HUES64 (cell line): ENCODE measurements around the gene MMP23B.
A peak's percentile ranks its signal among the peaks of the same experiment; 100 is the strongest.
"Not testable (repeated sequence)": the region's sequence is repeated elsewhere in the genome, so short reads cannot be mapped to it uniquely, and the experiment has no call there.

Experiments
- H3K27ac ChIP-seq: 2 replicates; pipeline ENCODE4 v1.7.0; 2013; ENCODE audit warnings: low read depth, low read length, inconsistent platforms
- H3K27me3 ChIP-seq: 2 replicates; pipeline ENCODE4 v1.6.1; 2013; ENCODE audit warnings: mild to moderate bottlenecking, low read length; ENCODE audit not compliant: insufficient read depth
- H3K36me3 ChIP-seq: 2 replicates; pipeline ENCODE4 v1.6.1; 2013; ENCODE audit warnings: mild to moderate bottlenecking, low read length; ENCODE audit not compliant: insufficient read depth
- H3K4me1 ChIP-seq: 2 replicates; pipeline ENCODE4 v1.6.1; 2013; ENCODE audit warnings: mild to moderate bottlenecking, low read length, moderate library complexity; ENCODE audit not compliant: insufficient read depth
- H3K4me3 ChIP-seq: 2 replicates; pipeline ENCODE4 v1.5.1; 2013; ENCODE audit warnings: mild to moderate bottlenecking, low read length, moderate library complexity
- H3K9ac ChIP-seq: 2 replicates; pipeline ENCODE4 v1.6.1; 2013; ENCODE audit warnings: mild to moderate bottlenecking, low read depth, low read length
- H3K9me3 ChIP-seq: 2 replicates; pipeline ENCODE4 v1.6.1; 2013; ENCODE audit warnings: low read depth, low read length; ENCODE audit not compliant: insufficient read depth
- WGBS: fragments of 150-250, 120-280 bp; methylation state at CpG from one replicate; pipeline ENCODE4 v1.1.7; 2013; ENCODE audit warnings: missing lambda C conversion rate; 5-methylcytosine and 5-hydroxymethylcytosine counted together

Gene MMP23B

DNA sequence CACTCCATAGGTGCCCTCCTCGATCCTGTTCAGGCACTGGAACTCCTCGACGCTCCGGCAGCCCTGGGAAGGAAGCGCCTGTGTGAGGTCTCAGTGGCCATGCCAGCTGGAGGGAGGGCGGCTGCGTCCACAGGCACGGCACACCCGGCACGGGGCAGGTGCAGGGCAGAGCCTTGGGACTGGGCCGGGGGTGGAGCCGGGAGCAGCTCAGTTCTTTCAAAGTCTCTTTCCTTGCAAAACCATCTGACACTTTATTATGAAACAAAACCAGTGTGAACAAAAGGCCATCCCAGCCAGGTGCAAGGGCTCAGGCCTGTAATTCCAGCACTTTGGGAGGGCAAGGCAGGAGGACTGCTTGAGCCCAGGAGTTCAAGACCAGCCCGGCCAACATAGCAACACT is 6.6 kb downstream of the MMP23B start:
- WGBS, result 90% methylated on average over 8 of the region's 13 CpGs

DNA sequence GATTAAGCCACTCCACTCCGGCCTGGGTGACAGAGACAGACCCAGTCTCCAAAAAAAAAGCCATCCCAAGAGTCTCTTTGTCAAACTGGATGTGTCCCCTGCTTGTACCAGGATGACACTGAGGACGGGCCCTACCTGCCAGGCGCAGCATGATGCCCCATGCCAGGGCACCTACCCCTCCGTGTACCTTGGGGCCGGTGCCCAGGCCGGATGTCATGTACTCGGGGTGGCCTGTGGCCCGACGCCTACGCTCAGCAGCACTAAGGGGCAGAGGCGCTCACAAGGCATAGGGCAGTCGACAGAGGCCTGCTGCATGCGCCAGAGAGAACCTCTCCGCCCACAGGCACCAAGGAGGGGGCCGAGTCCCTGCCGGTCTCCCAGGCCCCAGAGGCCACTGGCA is 7.4 kb downstream of the MMP23B start:
- not testable (repeated sequence) for H3K9me3 ChIP-seq, H3K4me1 ChIP-seq, H3K27me3 ChIP-seq, H3K4me3 ChIP-seq, H3K9ac ChIP-seq, H3K27ac ChIP-seq
- WGBS, result 97% methylated on average over 16 of the region's 16 CpGs
- peaks cover 14% of the 10 kb centered on the region for H3K36me3 ChIP-seq

More for the DNA sequence above, 6.6 kb downstream of the MMP23B start:
- peaks cover 14% of the 10 kb centered on the region for H3K36me3 ChIP-seq
- not testable (repeated sequence) for H3K9ac ChIP-seq, H3K9me3 ChIP-seq, H3K27ac ChIP-seq, H3K4me3 ChIP-seq, H3K4me1 ChIP-seq, H3K27me3 ChIP-seq

DNA sequence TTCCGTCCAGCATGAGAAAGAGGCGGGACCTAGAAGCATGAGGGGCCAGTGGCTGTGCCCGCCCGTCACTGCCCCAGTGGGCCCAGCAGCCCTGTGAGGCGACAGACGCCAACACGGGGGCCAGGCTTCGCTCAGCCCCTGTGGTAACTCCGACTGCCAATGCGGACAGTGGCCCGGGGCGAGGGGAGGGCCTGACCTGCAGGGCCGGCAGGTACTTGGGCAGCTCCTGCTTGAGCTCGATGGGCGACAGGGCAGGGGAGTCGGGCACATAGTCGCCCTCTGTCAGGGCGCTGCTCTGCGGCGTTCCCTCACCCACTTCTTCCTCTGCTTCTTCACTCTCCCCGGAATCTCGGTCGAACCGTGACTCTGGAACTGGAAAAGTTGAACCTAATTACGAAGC is 8.1 kb downstream of the MMP23B start:
- H3K4me1 ChIP-seq, H3K27me3 ChIP-seq, H3K27ac ChIP-seq, H3K4me3 ChIP-seq, H3K9ac ChIP-seq, H3K9me3 ChIP-seq: not testable (repeated sequence)
- WGBS, result 93% methylated on average over 15 of the region's 25 CpGs
- H3K36me3 ChIP-seq, result peaks cover 14% of the 10 kb centered on the region

DNA sequence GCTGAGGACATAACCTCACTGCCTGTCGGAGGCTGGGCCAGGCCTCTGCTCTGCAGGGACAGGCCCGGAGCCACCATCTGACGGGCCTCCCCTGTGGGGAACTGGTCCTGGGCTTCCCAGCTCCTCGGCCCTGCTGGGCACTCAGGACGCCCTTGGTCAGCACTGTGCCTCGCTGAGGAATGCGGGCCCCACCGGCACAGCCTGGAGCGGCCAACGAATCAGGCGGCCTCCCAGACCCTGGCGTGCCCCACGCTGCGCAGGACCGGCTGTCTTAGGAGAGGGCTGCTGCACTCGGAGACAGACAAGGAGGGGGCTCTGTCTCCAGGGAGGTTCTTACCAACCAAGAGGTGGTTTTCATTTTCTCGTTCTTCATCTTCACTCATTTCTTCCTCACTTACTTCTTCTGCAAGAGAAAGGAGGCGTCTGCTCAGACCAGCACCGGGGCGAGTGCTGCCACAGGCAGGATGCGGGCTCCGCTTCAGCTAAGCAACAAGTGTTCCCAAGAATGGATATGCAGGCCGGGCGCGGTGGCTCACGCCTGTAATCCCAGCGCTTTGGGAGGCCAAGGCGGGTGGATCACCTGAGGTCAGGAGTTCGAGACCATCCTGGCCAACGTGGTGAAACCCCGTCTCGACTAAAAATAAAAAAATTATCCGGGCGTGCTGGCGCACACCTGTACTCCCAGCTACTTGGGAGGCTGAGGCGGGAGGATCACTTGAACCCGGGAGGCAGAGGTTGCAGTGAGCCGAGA is 8.9 kb downstream of the MMP23B start:
- not testable (repeated sequence) for H3K27ac ChIP-seq, H3K27me3 ChIP-seq, H3K4me1 ChIP-seq, H3K9ac ChIP-seq, H3K4me3 ChIP-seq, H3K9me3 ChIP-seq
- 97% methylated on average over 25 of the region's 38 CpGs for WGBS
- H3K36me3 ChIP-seq, result peaks cover 14% of the 10 kb centered on the region

DNA sequence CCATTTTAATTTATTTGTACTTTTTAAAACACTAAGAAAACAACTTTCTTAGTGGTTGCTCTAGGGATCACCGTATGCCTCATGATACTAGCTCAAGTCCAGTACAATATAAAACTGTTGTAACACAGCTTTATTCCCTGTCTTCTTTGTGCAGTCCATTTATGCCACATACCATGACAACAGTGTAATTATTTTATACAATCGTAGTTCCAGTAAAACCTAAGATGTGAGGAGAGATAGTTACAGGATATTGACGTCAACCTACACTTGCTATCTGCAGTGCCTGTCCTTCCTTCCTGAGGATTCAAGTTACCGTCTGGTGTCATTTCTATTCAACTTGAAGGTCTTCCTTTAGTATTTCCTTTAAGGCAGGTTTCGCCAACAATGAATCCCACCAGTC is 14.4 kb downstream of the MMP23B start:
- H3K27ac ChIP-seq, H3K9me3 ChIP-seq, H3K9ac ChIP-seq, H3K4me3 ChIP-seq, H3K4me1 ChIP-seq, H3K27me3 ChIP-seq: not testable (repeated sequence)
- 85% methylated on average over 4 of the region's 5 CpGs for WGBS
- peaks cover 43% of the 10 kb centered on the region for H3K36me3 ChIP-seq

DNA sequence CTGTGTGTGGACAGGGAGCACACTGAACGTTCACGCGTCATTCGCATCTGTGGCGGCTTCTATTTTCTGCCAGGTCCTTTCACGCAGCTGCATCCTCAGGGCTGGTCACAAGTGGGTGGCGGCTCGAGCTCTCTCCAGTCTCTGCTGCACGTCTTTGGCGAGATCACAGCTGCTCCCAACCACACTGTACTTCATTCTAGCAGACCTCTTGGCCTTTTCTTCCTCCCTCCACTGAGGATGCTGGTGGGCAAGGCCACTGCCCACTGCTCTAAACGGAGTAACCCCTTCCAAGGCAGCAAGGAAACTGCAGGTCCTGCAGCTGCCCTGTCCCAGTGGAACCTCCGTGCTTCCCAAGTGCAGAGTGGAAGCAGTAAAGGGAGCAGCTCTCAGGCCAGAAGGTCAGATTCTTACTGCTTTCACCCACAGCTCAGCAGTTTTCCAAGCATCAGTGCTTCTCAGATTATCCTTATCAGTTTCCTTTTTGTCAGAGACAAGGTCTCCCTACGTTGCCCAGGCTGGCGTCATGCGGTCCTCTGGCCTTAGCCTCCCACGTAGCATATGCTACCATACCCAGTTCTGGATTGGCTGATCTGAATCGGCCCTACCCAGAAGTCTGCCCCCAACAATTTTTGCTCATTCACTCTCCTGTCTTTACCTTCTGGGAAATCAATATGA is 15.7 kb downstream of the MMP23B start:
- H3K9ac ChIP-seq, H3K9me3 ChIP-seq, H3K27ac ChIP-seq, H3K4me3 ChIP-seq, H3K4me1 ChIP-seq, H3K27me3 ChIP-seq: not testable (repeated sequence)
- peaks cover 57% of the 10 kb centered on the region for H3K36me3 ChIP-seq
- WGBS, result 94% methylated on average over 17 of the region's 17 CpGs

DNA sequence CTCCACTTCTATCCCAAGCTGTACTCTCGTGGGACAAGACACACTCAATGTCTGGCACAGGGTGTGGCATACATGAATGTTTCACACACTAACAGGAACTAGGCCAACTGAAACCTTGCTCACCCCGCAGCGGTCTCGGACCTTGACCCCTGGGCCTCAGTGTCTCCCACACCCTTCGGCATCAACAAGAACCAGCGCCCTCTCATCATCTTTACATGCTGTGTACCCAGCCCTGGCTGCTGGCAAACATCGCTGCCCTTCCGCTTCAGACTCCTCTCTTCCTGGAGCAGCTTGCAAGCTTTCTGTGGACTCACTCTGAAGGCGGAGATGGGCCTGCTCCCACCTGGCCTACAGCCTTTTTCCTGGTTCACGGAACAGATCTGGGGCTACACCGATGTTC is 16.3 kb downstream of the MMP23B start:
- not testable (repeated sequence) for H3K27me3 ChIP-seq, H3K9ac ChIP-seq, H3K27ac ChIP-seq, H3K9me3 ChIP-seq, H3K4me3 ChIP-seq, H3K4me1 ChIP-seq
- 95% methylated on average over 11 of the region's 11 CpGs for WGBS
- peaks cover 61% of the 10 kb centered on the region for H3K36me3 ChIP-seq

DNA sequence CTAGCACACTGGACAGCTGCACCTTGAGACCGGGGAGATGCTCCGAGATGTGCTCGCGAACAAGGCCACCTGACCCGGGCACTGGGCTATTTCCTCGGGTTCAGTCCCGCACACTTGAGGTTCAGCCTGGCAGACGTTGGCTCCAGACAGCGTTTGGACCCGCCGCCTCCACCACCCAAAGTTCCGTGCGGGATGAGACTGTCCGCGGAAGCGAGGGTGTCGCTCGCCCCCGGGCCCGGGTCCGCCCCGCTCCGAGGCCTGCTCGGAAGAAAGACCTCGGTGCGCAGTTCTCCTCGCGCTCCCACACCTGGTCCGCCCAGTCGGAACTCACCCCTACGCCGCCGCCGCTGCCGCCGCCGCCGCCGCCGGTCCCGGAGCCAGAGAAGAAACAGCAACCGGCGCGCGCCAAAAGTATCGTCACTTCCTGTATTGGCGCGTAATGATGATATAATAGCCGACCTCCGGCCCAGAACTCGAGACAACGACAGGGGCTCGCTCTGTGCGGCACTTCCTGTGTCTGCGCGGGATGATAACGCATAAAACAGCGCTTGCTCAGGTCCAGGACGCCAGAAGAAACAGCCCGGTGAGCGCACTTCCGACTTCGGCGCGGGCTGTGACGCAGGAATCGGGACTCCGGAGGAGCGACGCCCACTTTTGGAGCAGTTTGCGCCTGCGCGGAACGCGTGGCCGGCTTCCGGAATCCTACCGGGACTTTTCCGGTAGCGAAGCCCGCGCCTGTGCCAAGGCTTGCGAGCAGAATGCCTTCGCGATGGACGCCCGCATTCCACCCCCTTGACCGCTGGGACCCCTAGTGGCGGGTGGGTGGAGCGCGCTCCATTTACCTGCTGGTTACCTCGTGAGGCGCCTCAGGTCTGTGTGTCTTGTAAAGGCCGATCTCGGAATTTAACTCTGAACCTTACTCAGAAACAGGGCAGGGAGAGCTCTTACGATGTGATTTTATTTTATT is 26.9 kb downstream of the MMP23B start, which contains the start of gene CDK11B:
TSS of gene CDK11B (minus strand) at position 422 of the 967 bp plus-strand sequence. CDS start 1,519 bp downstream, outside the sequence.
- Histone ChIP-seq H3K27ac (peak within 1 kb of the TSS; percentile 96), H3K36me3 (peaks cover 29% of the 10 kb centered on the region), H3K4me3 (peak within 1 kb of the TSS; percentile 58), H3K9ac (peak within 1 kb of the TSS; percentile 87)
- not testable (repeated sequence) for H3K27me3 ChIP-seq, H3K9me3 ChIP-seq, H3K4me1 ChIP-seq
- WGBS, result under 1% methylated on average over 56 of the region's 96 CpGs

DNA sequence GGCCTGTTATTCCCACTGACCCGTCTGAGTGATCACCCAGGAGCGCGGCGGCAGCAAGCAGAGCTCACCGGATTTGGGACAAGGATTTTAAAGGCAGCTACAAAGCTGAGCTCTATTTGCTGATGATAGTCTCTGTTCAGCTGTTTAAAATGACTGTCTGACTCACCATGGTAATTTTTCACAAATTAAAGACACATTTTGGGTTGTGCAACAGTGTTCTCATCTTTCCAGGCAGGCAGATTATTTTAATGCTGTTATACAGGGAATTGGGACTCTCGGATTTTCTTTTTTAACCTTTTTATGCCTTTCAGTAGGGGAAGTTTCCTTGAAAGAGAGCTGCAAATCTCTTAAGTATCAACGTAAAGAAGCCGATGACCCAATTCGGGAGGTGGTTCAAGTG is 30.4 kb downstream of the MMP23B start:
- H3K9ac ChIP-seq, H3K4me3 ChIP-seq, H3K9me3 ChIP-seq, H3K27me3 ChIP-seq, H3K27ac ChIP-seq, H3K4me1 ChIP-seq: not testable (repeated sequence)
- H3K36me3 ChIP-seq, result peaks cover 18% of the 10 kb centered on the region
- 94% methylated on average over 3 of the region's 9 CpGs for WGBS

DNA sequence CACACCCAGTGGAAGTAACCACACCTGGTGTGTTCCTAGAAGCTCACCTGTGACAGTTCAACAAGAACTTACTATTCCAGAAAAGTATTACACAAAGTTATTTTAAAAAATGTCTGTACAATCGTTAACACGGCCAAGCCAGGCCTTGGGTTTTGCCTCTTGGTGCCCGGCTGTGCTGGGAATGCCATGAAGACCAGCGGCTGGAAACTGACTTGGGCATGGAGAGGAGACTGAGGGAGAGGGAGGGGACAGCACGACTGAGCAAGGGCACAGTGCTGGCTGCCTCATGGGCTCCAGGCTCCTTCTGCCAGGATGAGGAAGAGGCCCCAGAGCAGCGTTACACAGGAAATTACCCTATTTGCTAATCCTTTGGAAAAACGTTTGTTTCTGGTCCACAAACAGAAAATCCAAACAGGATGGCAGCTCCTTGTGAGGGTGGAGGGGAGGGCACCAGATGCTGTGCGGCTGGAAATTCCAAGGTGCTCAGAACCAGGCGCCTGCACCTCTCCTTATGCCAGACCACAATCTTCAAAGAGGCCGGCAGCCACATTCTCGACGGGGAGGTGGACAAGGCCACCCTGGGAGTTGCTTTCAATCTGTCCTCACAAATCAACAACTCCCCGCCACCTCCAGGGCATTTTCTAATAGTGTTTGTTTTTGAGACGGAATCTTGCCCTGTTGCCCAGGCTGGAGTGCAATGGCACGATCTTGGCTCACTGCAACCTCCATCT is 31.0 kb downstream of the MMP23B start:
- not testable (repeated sequence) for H3K4me1 ChIP-seq, H3K27ac ChIP-seq, H3K27me3 ChIP-seq, H3K9me3 ChIP-seq, H3K9ac ChIP-seq, H3K4me3 ChIP-seq
- peaks cover 21% of the 10 kb centered on the region for H3K36me3 ChIP-seq
- WGBS, result 96% methylated on average over 14 of the region's 15 CpGs
